Gastrocnemius medialis (tissue), 4 donors: ENCODE data around the gene C1QTNF3. TPM values are rescaled to one million over a fixed set of nuclear protein-coding genes. Genes with fewer than 3 reads are reported as not detected.
A peak's percentile ranks its signal among the peaks of the same experiment; 100 is the strongest.

Source experiments
- ATAC-seq, 2 donors: fragments of 150-250 bp; one replicate each; pipeline ENCODE4 v1.9.1; 2016
- DNase-seq, 2 donors: peaks; one replicate each; pipeline ENCODE4 v3.0.0-alpha.2; 2019
- H3K27ac ChIP-seq, 4 donors: fragments of 200-600 bp; sonication (generic); 1 replicate in 1 of 4; 2 replicates in 3 of 4; pipeline ENCODE4 v1.5.1; 2016 to 2018; ENCODE audit warnings: mild to moderate bottlenecking in 2 of 4, moderate library complexity in 1 of 4
- H3K27me3 ChIP-seq, 3 donors: fragments of 200-600 bp; sonication (generic) in 2 of 3; 1 replicate in 1 of 3; 2 replicates in 2 of 3; pipeline versions ENCODE4 v1.5.1 to v1.6.0; 2016 to 2019; ENCODE audit warnings: mild to moderate bottlenecking in 1 of 3, moderate library complexity in 1 of 3
- H3K36me3 ChIP-seq, 2 donors: fragments of 200-600 bp; sonication (generic) in 1 of 2; one replicate each; pipeline ENCODE4 v1.5.1; 2017 to 2018
- H3K4me1 ChIP-seq, 2 donors: fragments of 200-600 bp; sonication (generic) in 1 of 2; one replicate each; pipeline ENCODE4 v1.5.1; 2016 to 2017; ENCODE audit warnings: mild to moderate bottlenecking in 2 of 2
- H3K4me3 ChIP-seq, 4 donors: fragments of 200-600 bp; sonication (generic) in 3 of 4; 1 replicate in 1 of 4; 2 replicates in 3 of 4; pipeline ENCODE4 v1.5.1; 2016 to 2019; ENCODE audit warnings: mild to moderate bottlenecking in 2 of 4
- H3K9me3 ChIP-seq, 3 donors: fragments of 200-600 bp; sonication (generic) in 2 of 3; 1 replicate in 1 of 3; 2 replicates in 2 of 3; pipeline ENCODE4 v1.5.1; 2016 to 2019
- POLR2A ChIP-seq, 2 donors: fragments of 450-650 bp; IDR thresholded peaks; one replicate each; pipeline ENCODE4 v1.6.1; 2017; ENCODE audit warnings: antibody characterized with exemption in 2 of 2, mild to moderate bottlenecking in 2 of 2, moderate library complexity in 2 of 2
- in situ Hi-C, 4 donors: fragments of 200-750 bp; cut with MboI; loops; one replicate each; pipeline versions ENCODE4 v1.15.0 to v1.8.0; 2017; ENCODE audit warnings: low sequenced_read_pairs in 4 of 4
- intact Hi-C: fragments of 100-400 bp; cut with DNase I; formaldehyde crosslinking; loops from one replicate; pipeline ENCODE4 v1.15.1; 2023; ENCODE audit warnings: low total_unique reads
- total RNA-seq, 4 donors: library from RNA; depleted of rRNA; stranded (reverse); fragments of >200 nt; gene quantifications; one replicate each; pipeline versions ENCODE4 v1.1.0 to v1.2.3, GENCODE V29; 2016
- TF ChIP-seq, protein P1 (sequence below), 5 experiments: fragments of 450-650 bp in 3 of 5; fragments of 200-600 bp in 2 of 5; sonication (generic) in 2 of 5; IDR thresholded peaks in 4 of 5; conservative IDR thresholded peaks in 1 of 5; 1 replicate in 4 of 5; 2 replicates in 1 of 5; pipeline ENCODE4 v1.5.1; 2016 to 2019; ENCODE audit warnings: antibody characterized with exemption in 5 of 5, mild to moderate bottlenecking in 3 of 5, moderate library complexity in 3 of 5

Gene C1QTNF3
- total RNA-seq, 4 donors from 2014 or later: 0.33 to 1.00 TPM; not detected in 2

DNA sequence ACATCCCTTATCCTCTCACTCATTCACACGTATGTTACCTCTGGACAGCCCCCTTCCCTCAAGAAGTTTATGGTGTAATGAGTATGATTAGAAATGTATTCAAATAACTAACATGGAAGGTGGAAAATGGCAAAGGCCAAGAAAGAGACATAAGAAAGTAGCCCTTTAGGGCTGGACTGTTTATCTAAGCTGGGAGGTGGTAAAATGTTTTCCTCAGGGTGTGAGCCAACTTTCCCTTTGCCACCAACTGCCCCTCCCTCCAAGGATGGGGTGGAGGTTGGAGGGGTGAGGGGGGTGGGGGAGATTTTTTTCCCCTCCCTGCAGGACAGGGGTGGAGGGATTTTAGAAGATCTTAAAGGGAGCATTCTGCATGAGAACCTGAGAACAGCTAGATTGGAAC lies 66.7 kb downstream of the C1QTNF3 start:
- ATAC-seq (no peak), DNase-seq (no peak)
- no peaks in the 10 kb centered on the region for H3K4me1 ChIP-seq
- no peak for TF ChIP-seq POLR2A (IDR thresholded peaks at IDR 0.05)
- TF ChIP-seq, protein P1, sequence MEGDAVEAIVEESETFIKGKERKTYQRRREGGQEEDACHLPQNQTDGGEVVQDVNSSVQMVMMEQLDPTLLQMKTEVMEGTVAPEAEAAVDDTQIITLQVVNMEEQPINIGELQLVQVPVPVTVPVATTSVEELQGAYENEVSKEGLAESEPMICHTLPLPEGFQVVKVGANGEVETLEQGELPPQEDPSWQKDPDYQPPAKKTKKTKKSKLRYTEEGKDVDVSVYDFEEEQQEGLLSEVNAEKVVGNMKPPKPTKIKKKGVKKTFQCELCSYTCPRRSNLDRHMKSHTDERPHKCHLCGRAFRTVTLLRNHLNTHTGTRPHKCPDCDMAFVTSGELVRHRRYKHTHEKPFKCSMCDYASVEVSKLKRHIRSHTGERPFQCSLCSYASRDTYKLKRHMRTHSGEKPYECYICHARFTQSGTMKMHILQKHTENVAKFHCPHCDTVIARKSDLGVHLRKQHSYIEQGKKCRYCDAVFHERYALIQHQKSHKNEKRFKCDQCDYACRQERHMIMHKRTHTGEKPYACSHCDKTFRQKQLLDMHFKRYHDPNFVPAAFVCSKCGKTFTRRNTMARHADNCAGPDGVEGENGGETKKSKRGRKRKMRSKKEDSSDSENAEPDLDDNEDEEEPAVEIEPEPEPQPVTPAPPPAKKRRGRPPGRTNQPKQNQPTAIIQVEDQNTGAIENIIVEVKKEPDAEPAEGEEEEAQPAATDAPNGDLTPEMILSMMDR (IDR thresholded peaks at IDR 0.05 in 4 of 5, conservative IDR thresholded peaks at IDR 0.05 in 1 of 5): no peak
- H3K27ac ChIP-seq: no peak overlapping the region
- no peaks in the 10 kb centered on the region for H3K36me3 ChIP-seq
- intact Hi-C loops (no loop called here), in situ Hi-C loops (loop anchor here in 2 of 4 donors (25.0 kb wide), 1 partner anchor 486 kb away; no protein-coding TSS in a partner anchor)
- H3K4me3 ChIP-seq: no peak overlapping the region
- no peaks in the 10 kb centered on the region for H3K9me3 ChIP-seq
- H3K27me3 ChIP-seq: no peaks in the 10 kb centered on the region

DNA sequence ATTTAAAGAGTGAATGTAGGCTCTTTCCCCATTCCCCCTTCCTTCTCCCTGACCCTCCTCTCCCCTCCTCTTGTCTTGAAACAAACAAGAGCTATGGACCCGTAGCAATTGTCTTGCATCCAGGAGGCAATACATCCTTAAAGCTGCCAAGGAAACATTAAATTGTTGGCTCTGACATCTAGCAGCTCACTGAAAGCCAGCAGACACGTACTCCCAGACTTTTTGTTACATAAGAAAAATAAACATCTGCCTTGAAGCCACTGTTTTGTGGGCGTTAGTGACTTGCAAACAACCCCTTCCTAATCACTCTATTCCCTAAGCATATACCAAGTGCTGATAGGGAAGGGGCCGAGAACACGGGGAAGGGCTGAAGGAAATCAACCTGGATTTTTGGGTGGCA lies 67.2 kb downstream of the C1QTNF3 start:
- DNase-seq: no peak
- TF ChIP-seq, protein P1 (IDR thresholded peaks at IDR 0.05 in 4 of 5, conservative IDR thresholded peaks at IDR 0.05 in 1 of 5): no peak
- TF ChIP-seq POLR2A (IDR thresholded peaks at IDR 0.05): no peak
- intact Hi-C loops (no loop called here), in situ Hi-C loops (loop anchor here in 2 of 4 donors (25.0 kb wide), 1 partner anchor 486 kb away; no protein-coding TSS in a partner anchor)
- H3K4me1 ChIP-seq: no peaks in the 10 kb centered on the region
- no peak for ATAC-seq
- no peaks in the 10 kb centered on the region for H3K36me3 ChIP-seq
- H3K4me3 ChIP-seq: no peak overlapping the region
- no peaks in the 10 kb centered on the region for H3K9me3 ChIP-seq
- no peaks in the 10 kb centered on the region for H3K27me3 ChIP-seq
- H3K27ac ChIP-seq: no peak overlapping the region

DNA sequence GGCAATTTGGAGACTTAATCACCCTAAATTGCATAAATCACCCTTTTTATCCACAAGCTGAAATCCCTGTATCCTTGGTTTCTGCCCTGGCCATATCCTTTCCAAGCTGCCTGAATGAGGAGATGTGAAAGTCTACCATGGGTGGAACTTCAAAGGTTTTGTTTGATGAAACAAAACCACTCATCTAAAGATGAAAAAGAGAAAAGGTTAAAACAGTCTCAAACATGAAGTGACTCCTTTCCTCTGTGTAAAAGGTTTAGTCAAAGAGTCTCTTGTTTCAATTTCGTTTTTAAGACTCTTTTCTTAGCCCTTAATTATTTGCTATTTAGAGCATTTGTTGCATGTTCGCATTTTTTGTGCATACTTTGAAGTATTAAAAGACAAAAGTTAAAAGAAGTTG lies 69.7 kb downstream of the C1QTNF3 start:
- Histone ChIP-seq H3K4me3 (no peak overlapping the region), H3K36me3 (no peaks in the 10 kb centered on the region), H3K27ac (no peak overlapping the region), H3K27me3 (no peaks in the 10 kb centered on the region), H3K9me3 (no peaks in the 10 kb centered on the region), H3K4me1 (no peaks in the 10 kb centered on the region)
- no peak for ATAC-seq
- intact Hi-C loops (no loop called here), in situ Hi-C loops (no loop called here)
- TF ChIP-seq, protein P1 (IDR thresholded peaks at IDR 0.05 in 4 of 5, conservative IDR thresholded peaks at IDR 0.05 in 1 of 5): no peak
- no peak for TF ChIP-seq POLR2A (IDR thresholded peaks at IDR 0.05)
- no peak for DNase-seq

DNA sequence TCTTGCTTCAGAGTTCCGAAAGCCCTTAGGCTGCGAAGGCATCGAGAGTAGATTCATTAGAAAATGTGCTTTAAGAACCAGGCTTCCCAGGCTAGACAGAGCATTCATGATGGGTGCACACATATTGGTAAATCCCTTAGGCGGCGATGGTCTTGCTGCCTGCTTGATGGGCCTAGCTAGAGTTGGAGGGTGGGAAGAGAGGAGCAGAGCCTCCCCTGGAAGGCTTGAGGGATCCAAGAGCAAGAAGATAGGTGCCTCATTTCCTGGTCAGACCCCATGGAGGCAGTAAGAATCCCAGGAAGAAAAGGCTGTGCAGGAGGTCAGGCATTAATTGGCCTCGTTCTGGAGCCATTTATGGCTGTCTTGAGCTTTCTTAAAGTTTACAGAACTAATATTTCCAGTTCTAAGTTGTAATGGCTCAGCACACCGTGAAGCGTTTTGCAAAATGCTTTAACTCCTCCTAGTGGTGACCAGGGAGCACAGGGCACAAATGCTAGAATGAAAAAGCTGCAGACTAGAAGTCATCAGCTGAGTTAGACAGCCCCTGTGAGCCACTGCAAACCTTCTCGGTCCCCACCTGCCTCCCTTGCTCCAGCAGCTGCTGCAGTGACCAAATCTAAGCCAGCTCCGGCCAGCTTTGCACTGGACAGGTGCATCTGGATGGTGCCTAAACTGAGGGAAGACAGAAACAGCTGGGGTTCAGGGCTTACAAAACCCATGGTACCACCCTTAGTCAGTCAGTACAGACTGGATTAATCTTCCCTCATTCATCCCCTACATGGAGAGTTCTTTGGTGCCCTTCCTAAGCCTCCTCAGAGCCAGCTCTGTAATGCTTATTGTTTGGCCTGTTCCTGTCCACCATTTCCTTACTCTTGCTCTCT lies 73.2 kb downstream of the C1QTNF3 start:
- DNase-seq: no peak

More for the DNA sequence above, 73.2 kb downstream of the C1QTNF3 start:
- no peaks in the 10 kb centered on the region for H3K4me1 ChIP-seq
- H3K9me3 ChIP-seq: no peaks in the 10 kb centered on the region
- no peak overlapping the region for H3K27ac ChIP-seq
- intact Hi-C loops: no loop called here
- H3K36me3 ChIP-seq: no peaks in the 10 kb centered on the region
- no peaks in the 10 kb centered on the region for H3K27me3 ChIP-seq
- no peak for ATAC-seq
- no peak overlapping the region for H3K4me3 ChIP-seq
- TF ChIP-seq, protein P1 (IDR thresholded peaks at IDR 0.05 in 4 of 5, conservative IDR thresholded peaks at IDR 0.05 in 1 of 5): peak in 2 of 5 experiments; percentile 42 to 48
- no peak for TF ChIP-seq POLR2A (IDR thresholded peaks at IDR 0.05)
- in situ Hi-C loops: no loop called here
